SH-SY5Y (cell line): ENCODE results near the gene ADSS2.

ENCODE experiments used
- GATA2 ChIP-seq: IDR thresholded peaks from 2 replicates; pipeline ENCODE4 v1.6.1; 2011; ENCODE audit warnings: mild to moderate bottlenecking, low read depth, low read length
- GATA3 ChIP-seq: IDR thresholded peaks from 2 replicates; pipeline ENCODE4 v1.6.1; 2011; ENCODE audit warnings: low read depth, mild to moderate bottlenecking, low read length, moderate library complexity

DNA sequence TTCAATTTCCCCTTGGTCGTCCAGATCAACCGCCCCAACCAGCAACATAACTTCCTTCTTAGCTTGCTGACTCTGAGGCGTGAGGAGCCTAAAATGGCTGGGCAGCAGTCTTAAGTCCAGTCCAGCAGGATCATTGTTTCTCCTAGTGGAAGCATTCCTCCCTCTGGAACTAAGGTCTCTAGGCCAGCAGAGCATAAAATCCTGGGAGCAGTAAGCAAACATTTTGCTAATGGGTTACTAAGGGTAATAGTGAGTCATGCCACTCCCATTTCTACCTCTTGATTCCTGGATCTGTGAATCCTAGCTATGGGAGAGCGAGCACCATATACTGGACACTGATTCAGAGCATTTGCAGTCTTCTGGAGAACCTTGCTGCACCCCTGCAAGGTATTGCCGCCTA, 59.9 kb downstream of the ADSS2 start:
- TF ChIP-seq GATA2 (no peak), GATA3 (no peak)
